GM12878 (cell line): ENCODE measurements around the gene MTR. TPM values are rescaled to one million over a fixed set of nuclear protein-coding genes. Genes with fewer than 3 reads are reported as not detected.

Experiments used
- ATAC-seq: fragments of 200-7000 bp; cut with Tn5 transposase; 3 replicates; pipeline ENCODE4 v1.9.1; 2020; ENCODE audit warnings: mild to moderate bottlenecking, moderate library complexity
- BruUV-seq: library from RNA; stranded (reverse); fragments of 400-500 nt; replicated peaks from 2 replicates; lab custom pipeline; 2021; lab: Mats Ljungman, UMichigan
- CTCF ChIA-PET: fragments of 300-600 bp; sonication (Branson Sonifier 250); formaldehyde crosslinking; extraction: SDS; loops from one replicate; lab custom pipeline; 2021; ENCODE audit warnings: inconsistent platforms; lab: Yijun Ruan, JAX
- POLR2A ChIA-PET: fragments of 350-600 bp; formaldehyde crosslinking; extraction: SDS; loops from one replicate; lab custom pipeline; 2021; ENCODE audit warnings: inconsistent platforms; lab: Charles Lee
- RAD21 ChIA-PET: fragments of 300-600 bp; sonication (Branson Sonifier 250); formaldehyde crosslinking; loops from one replicate; lab custom pipeline; 2023; ENCODE audit warnings: antibody characterized with exemption; ENCODE audit not compliant: unreplicated experiment; lab: Charles Lee
- SMC1A ChIA-PET: fragments of 300-600 bp; sonication (Branson Sonifier 250); formaldehyde crosslinking; loops from one replicate; lab custom pipeline; 2023; ENCODE audit not compliant: unreplicated experiment, uncharacterized antibody; lab: Charles Lee
- DNase-seq: peaks from one replicate; pipeline ENCODE4 v3.0.0-alpha.2; 2011; ENCODE audit warnings: low read depth, low spot score
- FAIRE-seq: peaks from 3 replicates; lab custom pipeline; 2011; peaks lifted over from hg19 to GRCh38; lab: Jason Lieb, UNC
- H2AFZ ChIP-seq: 2 replicates; pipeline ENCODE4 v1.6.0; 2011; ENCODE audit warnings: low read depth, low read length, control low read depth; ENCODE audit not compliant: control insufficient read depth
- H3K27ac ChIP-seq: 2 replicates; pipeline ENCODE4 v1.5.1; 2011; ENCODE audit warnings: control low read depth; ENCODE audit not compliant: control insufficient read depth, insufficient read depth
- H3K27me3 ChIP-seq, 2 experiments: replicated peaks in 1 of 2; 2 replicates each; pipeline versions ENCODE4 v1.6.0 to v1.6.1; 2011; ENCODE audit warnings: low read length in 1 of 2; ENCODE audit not compliant: control insufficient read depth in 2 of 2, insufficient read depth in 2 of 2
- H3K36me3 ChIP-seq, 2 experiments: 2 replicates each; pipeline ENCODE4 v1.5.1; 2011; ENCODE audit warnings: low read length in 1 of 2; ENCODE audit not compliant: control insufficient read depth in 2 of 2, insufficient read depth in 2 of 2
- H3K4me1 ChIP-seq: 2 replicates; pipeline ENCODE4 v1.6.1; 2011; ENCODE audit warnings: mild to moderate bottlenecking, low read length, moderate library complexity, mixed read lengths; ENCODE audit not compliant: control insufficient read depth, insufficient read depth
- H3K4me2 ChIP-seq: 2 replicates; pipeline ENCODE4 v1.6.0; 2011; ENCODE audit warnings: control low read depth; ENCODE audit not compliant: control insufficient read depth, insufficient read depth
- H3K4me3 ChIP-seq: fragments of 200-600 bp; sonication (generic); 2 replicates; pipeline ENCODE4 v1.5.1; 2016
- H3K79me2 ChIP-seq: 2 replicates; pipeline ENCODE4 v1.6.0; 2011; ENCODE audit warnings: low read length; ENCODE audit not compliant: control insufficient read depth, insufficient read depth
- H3K9ac ChIP-seq: 2 replicates; pipeline ENCODE4 v1.8.0; 2011; ENCODE audit warnings: low read length, control low read depth, mixed read lengths; ENCODE audit not compliant: control insufficient read depth, insufficient read depth
- H3K9me3 ChIP-seq: replicated peaks from 3 replicates; pipeline ENCODE4 v1.5.1; 2011; ENCODE audit warnings: mild to moderate bottlenecking, low read length; ENCODE audit not compliant: control insufficient read depth, insufficient read depth
- H4K20me1 ChIP-seq: 2 replicates; pipeline ENCODE4 v1.6.0; 2011; ENCODE audit not compliant: control insufficient read depth, insufficient read depth
- BMI1 ChIP-seq: fragments of 450-650 bp; IDR thresholded peaks from 2 replicates; pipeline ENCODE4 v1.6.1; 2016; ENCODE audit warnings: mild to moderate bottlenecking, moderate library complexity, borderline replicate concordance
- EZH2 ChIP-seq: IDR thresholded peaks from 2 replicates; pipeline ENCODE4 v1.6.1; 2012; ENCODE audit warnings: low read depth, mild to moderate bottlenecking, control low read depth, inconsistent platforms, low read length, borderline replicate concordance; ENCODE audit not compliant: control insufficient read depth
- IRF5 ChIP-seq: fragments of 450-650 bp; IDR thresholded peaks from 2 replicates; pipeline ENCODE4 v1.6.1; 2017; ENCODE audit warnings: borderline replicate concordance
- KLF5 ChIP-seq: fragments of 450-650 bp; IDR thresholded peaks from 2 replicates; pipeline ENCODE4 v1.6.1; 2014; ENCODE audit warnings: mild to moderate bottlenecking; ENCODE audit not compliant: partially characterized antibody
- MTA2 ChIP-seq: fragments of 450-650 bp; IDR thresholded peaks from 2 replicates; pipeline ENCODE4 v1.6.1; 2016; ENCODE audit warnings: low read depth, mild to moderate bottlenecking, moderate library complexity
- NR2F1 ChIP-seq: fragments of 450-650 bp; conservative IDR thresholded peaks from 2 replicates; pipeline ENCODE4 v1.6.1; 2017; ENCODE audit warnings: mild to moderate bottlenecking
- NRF1 ChIP-seq: conservative IDR thresholded peaks from 2 replicates; pipeline ENCODE4 v1.6.1; 2011; ENCODE audit warnings: mild to moderate bottlenecking, low read depth, low read length, improper control_type of control experiment
- PAX5 ChIP-seq: IDR thresholded peaks from 2 replicates; pipeline ENCODE4 v1.6.1; 2011; ENCODE audit warnings: low read depth, low read length, borderline replicate concordance
- SIX5 ChIP-seq: IDR thresholded peaks from 2 replicates; pipeline ENCODE4 v1.6.1; 2011; ENCODE audit warnings: mild to moderate bottlenecking, low read depth, low read length, moderate library complexity; ENCODE audit not compliant: severe bottlenecking
- SMC3 ChIP-seq: IDR thresholded peaks from 2 replicates; pipeline ENCODE4 v1.6.1; 2011; ENCODE audit warnings: low read length, improper control_type of control experiment, borderline replicate concordance
- SPI1 ChIP-seq: IDR thresholded peaks from 2 replicates; pipeline ENCODE4 v1.6.1; 2011; ENCODE audit warnings: low read depth, mild to moderate bottlenecking, low read length, moderate library complexity, borderline replicate concordance; ENCODE audit not compliant: insufficient read depth
- USF1 ChIP-seq: IDR thresholded peaks from 2 replicates; pipeline ENCODE4 v1.6.1; 2011; ENCODE audit warnings: borderline replicate concordance, low read depth, mild to moderate bottlenecking, moderate library complexity, mixed read lengths, low read length; ENCODE audit not compliant: insufficient read depth; ENCODE audit errors: extremely low read length
- USF2 ChIP-seq: IDR thresholded peaks from 2 replicates; pipeline ENCODE4 v1.6.1; 2011; ENCODE audit warnings: low read depth, low read length, improper control_type of control experiment, borderline replicate concordance
- ZBTB11 ChIP-seq: fragments of 450-650 bp; formaldehyde crosslinking; IDR thresholded peaks from 2 replicates; pipeline ENCODE4 v1.5.0; 2022; ENCODE audit warnings: mild to moderate bottlenecking, missing genetic modification characterization
- WGBS: methylation state at CpG from one replicate; pipeline ENCODE4 v1.1.6; 2016; ENCODE audit warnings: low lambda C conversion rate; ENCODE audit not compliant: insufficient replicate concordance, insufficient coverage; ENCODE audit errors: missing lambda C conversion rate; 5-methylcytosine and 5-hydroxymethylcytosine counted together
- in situ Hi-C: fragments of 300-500 bp; cut with MboI; formaldehyde crosslinking; loops from 9 replicates; pipeline ENCODE4 v1.14.3; 2018; ENCODE audit warnings: mixed read lengths
- intact Hi-C: fragments of 100-400 bp; cut with micrococcal nuclease; formaldehyde crosslinking; loops from one replicate; pipeline ENCODE4 v1.14.2; 2022; ENCODE audit not compliant: unreplicated experiment
- polyA plus RNA-seq, 11 experiments: library from polyadenylated mRNA; depleted of rRNA in 4 of 11; unstranded in 6 of 11; stranded (reverse) in 5 of 11; fragments of >200 nt; fragmentation: Nextera tagmentation in 4 of 11; fragmentation: Illumina TruSeq in 1 of 11; extraction: Ambion mirVana in 4 of 11; extraction: Trizol in 1 of 11; gene quantifications; 1 replicate in 1 of 11; 2 replicates in 10 of 11; pipeline versions ENCODE4 v1.2.1 to v1.2.3, GENCODE V29; 2011 to 2016; ENCODE audit warnings: inconsistent platforms in 2 of 11, missing spikeins in 2 of 11, low read depth in 1 of 11
- total RNA-seq, 4 experiments: library from RNA; depleted of rRNA in 3 of 4; stranded (reverse); fragments of >200 nt in 3 of 4; fragmentation: Illumina TruSeq in 1 of 4; extraction: Trizol in 1 of 4; gene quantifications; 2 replicates each; pipeline versions ENCODE4 v1.2.1 to v1.2.3, GENCODE V29; 2013 to 2021
- TF ChIP-seq, protein P1 (sequence below): IDR thresholded peaks from 2 replicates; pipeline ENCODE4 v1.6.1; 2012; ENCODE audit warnings: low read depth, low read length, improper control_type of control experiment

MTR gene
- total and polyA plus RNA-seq, 10 of the 15 experiments (the other 5 are each of a cell fraction or from before 2014, with no cell fraction given) = 2.4 to 38.7 (median 16.5) TPM

DNA sequence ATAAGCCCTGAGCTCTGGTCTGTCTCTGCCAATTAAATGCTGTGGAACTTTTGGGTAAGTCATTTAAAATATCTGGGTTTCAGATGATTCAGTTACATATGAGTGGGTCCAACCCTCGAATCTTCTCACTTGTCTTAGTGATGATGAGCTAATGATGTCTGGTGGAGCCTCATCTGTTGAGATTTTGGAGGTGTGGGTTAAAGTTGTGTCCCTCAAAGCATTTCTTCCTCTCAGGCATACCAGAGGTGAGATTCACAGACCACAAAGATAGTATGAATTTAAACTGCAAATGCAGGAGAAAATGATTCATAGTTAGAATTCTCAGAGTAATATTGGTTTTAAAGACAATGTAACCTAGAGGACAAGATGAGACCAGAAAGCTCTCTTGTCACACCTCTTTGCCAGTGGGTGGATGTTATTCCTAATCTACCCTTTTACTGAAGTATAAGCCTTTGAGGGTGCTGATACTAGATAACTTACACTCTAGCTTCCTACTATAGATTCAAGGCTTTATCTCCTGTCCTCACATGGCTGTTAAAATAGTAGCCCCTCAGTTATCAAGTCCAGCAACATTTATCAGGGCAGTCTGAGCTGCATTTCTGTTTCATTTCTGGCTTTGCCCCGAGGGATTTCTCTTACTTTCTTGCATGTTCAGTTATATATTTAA, 118.4 kb downstream of the MTR start:
- POLR2A ChIA-PET = no interaction called here
- in situ Hi-C loops = no loop called here
- TF ChIP-seq NR2F1 (no peak), USF2 (no peak), SMC3 (no peak), BMI1 (no peak), MTA2 (no peak), KLF5 (no peak), SIX5 (no peak), EZH2 (no peak), SPI1 (no peak), ZBTB11 (CRISPR knock-in tag) (no peak), NRF1 (no peak), IRF5 (no peak), USF1 (no peak), PAX5 (no peak)
- TF ChIP-seq, protein P1, sequence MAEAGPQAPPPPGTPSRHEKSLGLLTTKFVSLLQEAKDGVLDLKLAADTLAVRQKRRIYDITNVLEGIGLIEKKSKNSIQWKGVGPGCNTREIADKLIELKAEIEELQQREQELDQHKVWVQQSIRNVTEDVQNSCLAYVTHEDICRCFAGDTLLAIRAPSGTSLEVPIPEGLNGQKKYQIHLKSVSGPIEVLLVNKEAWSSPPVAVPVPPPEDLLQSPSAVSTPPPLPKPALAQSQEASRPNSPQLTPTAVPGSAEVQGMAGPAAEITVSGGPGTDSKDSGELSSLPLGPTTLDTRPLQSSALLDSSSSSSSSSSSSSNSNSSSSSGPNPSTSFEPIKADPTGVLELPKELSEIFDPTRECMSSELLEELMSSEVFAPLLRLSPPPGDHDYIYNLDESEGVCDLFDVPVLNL = no peak

More for the DNA sequence above, 118.4 kb downstream of the MTR start:
- ChIA-PET SMC1A (no interaction called here), RAD21 (no interaction called here), CTCF (interaction anchor here (1.1 kb wide), 1 partner anchor 154 kb away, joined by 4 read pairs; no protein-coding TSS in a partner anchor)
- no peak overlapping the region for H3K4me3 ChIP-seq
- H3K4me1 ChIP-seq = no peaks in the 10 kb centered on the region
- H3K27ac ChIP-seq = no peak overlapping the region
- H3K27me3 ChIP-seq = no peaks in the 10 kb centered on the region
- no peak overlapping the region for H3K9ac ChIP-seq
- no peak overlapping the region for H2AFZ ChIP-seq
- no peaks in the 10 kb centered on the region for H3K36me3 ChIP-seq
- no peaks in the 10 kb centered on the region for H4K20me1 ChIP-seq
- no peaks in the 10 kb centered on the region for H3K79me2 ChIP-seq
- H3K4me2 ChIP-seq = no peak overlapping the region
- FAIRE-seq (no peak), DNase-seq (no peak), ATAC-seq (no peak)
- 19% methylated on average over 2 of the region's 2 CpGs for whole genome bisulfite sequencing
- no TSS peak for BruUV-seq
- intact Hi-C loops = no loop called here
- no peaks in the 10 kb centered on the region; the same call in 2 of the 3 replicates for H3K9me3 ChIP-seq
